GM12878 (cell line): ENCODE measurements around the gene PABPC1L. TPM values are rescaled to one million over a fixed set of nuclear protein-coding genes. Genes with fewer than 3 reads are reported as not detected.

ENCODE experiments used
- CBFB ChIP-seq: IDR thresholded peaks from 2 replicates; pipeline ENCODE4 v1.6.1; 2016; ENCODE audit warnings: antibody characterized with exemption, low read depth
- CHD2 ChIP-seq: IDR thresholded peaks from 2 replicates; pipeline ENCODE4 v1.6.1; 2011; ENCODE audit warnings: low read depth, low read length, improper control_type of control experiment, borderline replicate concordance
- EP300 ChIP-seq, 2 experiments: fragments of 150-350 bp in 1 of 2; IDR thresholded peaks; 2 replicates each; pipeline ENCODE4 v1.6.1; 2011 to 2012; ENCODE audit warnings: low read depth in 2 of 2, low read length in 2 of 2, borderline replicate concordance in 1 of 2, improper control_type of control experiment in 1 of 2, inconsistent platforms in 1 of 2; ENCODE audit not compliant: control insufficient read depth in 1 of 2
- GATAD2B ChIP-seq: fragments of 450-650 bp; conservative IDR thresholded peaks from 2 replicates; pipeline ENCODE4 v1.6.1; 2017; ENCODE audit warnings: low read depth, mild to moderate bottlenecking, moderate library complexity
- HDAC2 ChIP-seq: fragments of 200-600 bp; sonication (generic); IDR thresholded peaks from 2 replicates; pipeline ENCODE4 v1.6.1; 2017
- MEF2A ChIP-seq: IDR thresholded peaks from 2 replicates; pipeline ENCODE4 v1.6.1; 2011; ENCODE audit warnings: low read depth, mild to moderate bottlenecking, low read length, moderate library complexity; ENCODE audit not compliant: insufficient read depth
- MYC ChIP-seq: IDR thresholded peaks from 2 replicates; pipeline ENCODE4 v1.6.1; 2011; ENCODE audit warnings: mild to moderate bottlenecking, low read length, moderate library complexity, inconsistent platforms; ENCODE audit not compliant: insufficient read depth, insufficient replicate concordance, insufficient read length, severe bottlenecking
- NFIC ChIP-seq: IDR thresholded peaks from 2 replicates; pipeline ENCODE4 v1.6.1; 2012; ENCODE audit warnings: low read depth, mild to moderate bottlenecking, inconsistent platforms, low read length, moderate library complexity
- NRF1 ChIP-seq: conservative IDR thresholded peaks from 2 replicates; pipeline ENCODE4 v1.6.1; 2011; ENCODE audit warnings: mild to moderate bottlenecking, low read depth, low read length, improper control_type of control experiment
- PAX5 ChIP-seq: IDR thresholded peaks from 2 replicates; pipeline ENCODE4 v1.6.1; 2011; ENCODE audit warnings: low read depth, low read length, borderline replicate concordance
- PAX8 ChIP-seq: fragments of 450-650 bp; IDR thresholded peaks from 2 replicates; pipeline ENCODE4 v1.6.1; 2017; ENCODE audit warnings: mild to moderate bottlenecking, moderate library complexity
- RAD21 ChIP-seq: IDR thresholded peaks from 2 replicates; pipeline ENCODE4 v1.6.1; 2011; ENCODE audit warnings: mild to moderate bottlenecking, low read depth, low read length, moderate library complexity; ENCODE audit not compliant: insufficient read depth
- RCOR1 ChIP-seq: conservative IDR thresholded peaks from 2 replicates; pipeline ENCODE4 v1.6.1; 2012; ENCODE audit warnings: low read depth, low read length, improper control_type of control experiment
- RELA ChIP-seq: fragments of 450-650 bp; IDR thresholded peaks from 2 replicates; pipeline ENCODE4 v1.8.0; 2014; ENCODE audit warnings: borderline replicate concordance; ENCODE audit not compliant: partially characterized antibody
- SP1 ChIP-seq: IDR thresholded peaks from one replicate; pipeline ENCODE4 v1.6.1; 2011; ENCODE audit warnings: low read depth, low read length
- SPI1 ChIP-seq: IDR thresholded peaks from 2 replicates; pipeline ENCODE4 v1.6.1; 2011; ENCODE audit warnings: low read depth, mild to moderate bottlenecking, low read length, moderate library complexity, borderline replicate concordance; ENCODE audit not compliant: insufficient read depth
- TCF12 ChIP-seq: IDR thresholded peaks from 2 replicates; pipeline ENCODE4 v1.6.1; 2011; ENCODE audit warnings: low read depth, mild to moderate bottlenecking, low read length
- TCF7 ChIP-seq: IDR thresholded peaks from 2 replicates; pipeline ENCODE4 v1.6.1; 2014; ENCODE audit warnings: antibody characterized with exemption, borderline replicate concordance
- ZNF687 ChIP-seq: fragments of 450-650 bp; IDR thresholded peaks from 2 replicates; pipeline ENCODE4 v1.6.1; 2017; ENCODE audit warnings: mild to moderate bottlenecking, moderate library complexity
- polyA plus RNA-seq, 11 experiments: library from polyadenylated mRNA; depleted of rRNA in 4 of 11; unstranded in 6 of 11; stranded (reverse) in 5 of 11; fragments of >200 nt; fragmentation: Nextera tagmentation in 4 of 11; fragmentation: Illumina TruSeq in 1 of 11; extraction: Ambion mirVana in 4 of 11; extraction: Trizol in 1 of 11; gene quantifications; 1 replicate in 1 of 11; 2 replicates in 10 of 11; pipeline versions ENCODE4 v1.2.1 to v1.2.3, GENCODE V29; 2011 to 2016; ENCODE audit warnings: inconsistent platforms in 2 of 11, missing spikeins in 2 of 11, low read depth in 1 of 11
- total RNA-seq, 4 experiments: library from RNA; depleted of rRNA in 3 of 4; stranded (reverse); fragments of >200 nt in 3 of 4; fragmentation: Illumina TruSeq in 1 of 4; extraction: Trizol in 1 of 4; gene quantifications; 2 replicates each; pipeline versions ENCODE4 v1.2.1 to v1.2.3, GENCODE V29; 2013 to 2021
- TF ChIP-seq, protein P1 (sequence below): fragments of 450-650 bp; IDR thresholded peaks from 2 replicates; pipeline ENCODE4 v1.6.1; 2017; ENCODE audit warnings: antibody characterized with exemption, mild to moderate bottlenecking, moderate library complexity
- TF ChIP-seq, protein P2 (sequence below): fragments of 450-650 bp; IDR thresholded peaks from 2 replicates; pipeline ENCODE4 v1.6.1; 2017; ENCODE audit warnings: low read depth, mild to moderate bottlenecking, moderate library complexity

PABPC1L gene
- total and polyA plus RNA-seq, 10 of the 15 experiments (the other 5 are each of a cell fraction or from before 2014, with no cell fraction given): 6.1 to 66.8 (median 11.9) TPM

GRCh38 chr20:44966030-44966961 lies 56.4 kb downstream of the PABPC1L start, which contains the start of gene STK4 (continued):
- TF ChIP-seq, protein P1, sequence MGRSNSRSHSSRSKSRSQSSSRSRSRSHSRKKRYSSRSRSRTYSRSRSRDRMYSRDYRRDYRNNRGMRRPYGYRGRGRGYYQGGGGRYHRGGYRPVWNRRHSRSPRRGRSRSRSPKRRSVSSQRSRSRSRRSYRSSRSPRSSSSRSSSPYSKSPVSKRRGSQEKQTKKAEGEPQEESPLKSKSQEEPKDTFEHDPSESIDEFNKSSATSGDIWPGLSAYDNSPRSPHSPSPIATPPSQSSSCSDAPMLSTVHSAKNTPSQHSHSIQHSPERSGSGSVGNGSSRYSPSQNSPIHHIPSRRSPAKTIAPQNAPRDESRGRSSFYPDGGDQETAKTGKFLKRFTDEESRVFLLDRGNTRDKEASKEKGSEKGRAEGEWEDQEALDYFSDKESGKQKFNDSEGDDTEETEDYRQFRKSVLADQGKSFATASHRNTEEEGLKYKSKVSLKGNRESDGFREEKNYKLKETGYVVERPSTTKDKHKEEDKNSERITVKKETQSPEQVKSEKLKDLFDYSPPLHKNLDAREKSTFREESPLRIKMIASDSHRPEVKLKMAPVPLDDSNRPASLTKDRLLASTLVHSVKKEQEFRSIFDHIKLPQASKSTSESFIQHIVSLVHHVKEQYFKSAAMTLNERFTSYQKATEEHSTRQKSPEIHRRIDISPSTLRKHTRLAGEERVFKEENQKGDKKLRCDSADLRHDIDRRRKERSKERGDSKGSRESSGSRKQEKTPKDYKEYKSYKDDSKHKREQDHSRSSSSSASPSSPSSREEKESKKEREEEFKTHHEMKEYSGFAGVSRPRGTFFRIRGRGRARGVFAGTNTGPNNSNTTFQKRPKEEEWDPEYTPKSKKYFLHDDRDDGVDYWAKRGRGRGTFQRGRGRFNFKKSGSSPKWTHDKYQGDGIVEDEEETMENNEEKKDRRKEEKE: no peak
- TF ChIP-seq PAX8: no peak
- peak; percentile 49 for TF ChIP-seq SP1
- peak; percentile 95 for TF ChIP-seq SPI1
- no peak; a peak in 1 of 4 replicates for TF ChIP-seq EP300 (IDR thresholded peaks at IDR 0.05; ENCODE audit: borderline replicate concordance in 1 of 2, control insufficient read depth in 1 of 2, low read depth in 2 of 2, low read length in 2 of 2)
- no peak for TF ChIP-seq NRF1
- TF ChIP-seq NFIC: no peak
- TF ChIP-seq PAX5: peak; percentile 61; the same call in 1 of the 2 replicates
- no peak for TF ChIP-seq RCOR1
- TF ChIP-seq RELA: peak; percentile 48
- peak; percentile 48 for TF ChIP-seq CBFB
- TF ChIP-seq CHD2: no peak
- TF ChIP-seq ZNF687: peak; percentile 67; the same call in 1 of the 2 replicates
- TF ChIP-seq TCF7: no peak
- peak; percentile 45 for TF ChIP-seq RAD21
- TF ChIP-seq, protein P2, sequence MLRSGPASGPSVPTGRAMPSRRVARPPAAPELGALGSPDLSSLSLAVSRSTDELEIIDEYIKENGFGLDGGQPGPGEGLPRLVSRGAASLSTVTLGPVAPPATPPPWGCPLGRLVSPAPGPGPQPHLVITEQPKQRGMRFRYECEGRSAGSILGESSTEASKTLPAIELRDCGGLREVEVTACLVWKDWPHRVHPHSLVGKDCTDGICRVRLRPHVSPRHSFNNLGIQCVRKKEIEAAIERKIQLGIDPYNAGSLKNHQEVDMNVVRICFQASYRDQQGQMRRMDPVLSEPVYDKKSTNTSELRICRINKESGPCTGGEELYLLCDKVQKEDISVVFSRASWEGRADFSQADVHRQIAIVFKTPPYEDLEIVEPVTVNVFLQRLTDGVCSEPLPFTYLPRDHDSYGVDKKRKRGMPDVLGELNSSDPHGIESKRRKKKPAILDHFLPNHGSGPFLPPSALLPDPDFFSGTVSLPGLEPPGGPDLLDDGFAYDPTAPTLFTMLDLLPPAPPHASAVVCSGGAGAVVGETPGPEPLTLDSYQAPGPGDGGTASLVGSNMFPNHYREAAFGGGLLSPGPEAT: no peak; the same call in 1 of the 2 replicates
- TF ChIP-seq HDAC2: no peak; the same call in 1 of the 2 replicates
- no peak for TF ChIP-seq MEF2A
- TF ChIP-seq MYC: peak; percentile 51
- no peak; the same call in 1 of the 2 replicates for TF ChIP-seq TCF12
- TF ChIP-seq GATAD2B: peak; percentile 94
